Measurements from ENCODE around the gene HS3ST5. TPM values are rescaled to one million over a fixed set of nuclear protein-coding genes. Genes with fewer than 3 reads are reported as not detected.

The HS3ST5 gene
- total RNA-seq, 1 experiment from 2014 or later: 14.4 TPM

DNA sequence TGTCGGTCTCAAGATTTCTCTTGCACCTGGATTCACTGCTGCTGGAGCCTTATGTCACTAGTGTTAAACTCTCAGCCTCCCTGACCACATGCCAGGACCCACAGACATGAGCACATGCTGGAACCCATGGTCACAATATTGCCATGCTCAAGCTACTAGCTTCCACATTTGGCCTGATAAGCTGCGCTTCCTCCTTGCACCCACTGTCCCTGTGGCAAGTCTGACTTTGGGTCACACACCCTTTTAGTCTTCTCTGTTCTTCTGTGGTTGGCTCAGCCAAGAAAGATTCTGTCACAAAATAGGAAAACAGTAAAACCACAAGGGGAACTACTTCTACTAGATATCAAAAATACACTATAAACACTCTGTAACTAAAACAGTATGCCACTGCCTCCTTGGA, 303.0 kb downstream of the HS3ST5 start:
- no peak overlapping the region for H2AFZ ChIP-seq (ENCODE audit: low read length)
- no peak overlapping the region for H4K5ac ChIP-seq (ENCODE audit: insufficient read length, low read depth, low read length)
- Mint-ChIP-seq H3K27ac (peak overlapping the region in 1 of 3 experiments; percentile 29; a peak in 1 of 7 replicates), H3K36me3 (ENCODE audit: insufficient read depth in 1 of 3, low read depth in 3 of 3) (no peaks in the 10 kb centered on the region), H3K4me1 (peaks cover 15 to 18% of the 10 kb centered on the region in 2 experiments), H3K9me3 (no peaks in the 10 kb centered on the region), H3K4me3 (no peak overlapping the region), H3K27me3 (ENCODE audit: low read depth) (no peaks in the 10 kb centered on the region)
- H2BK15ac ChIP-seq (ENCODE audit: low read depth, low read length): no peak overlapping the region
- H3K56ac ChIP-seq (ENCODE audit: insufficient read length, low read depth, low read length): no peak overlapping the region
- no peaks in the 10 kb centered on the region for H3K23me2 ChIP-seq (ENCODE audit: insufficient read length, low read depth, low read length, poor library complexity, severe bottlenecking)
- no peaks in the 10 kb centered on the region for H3K4me1 ChIP-seq (ENCODE audit: insufficient read depth, low read length)
- no peak overlapping the region for H2BK12ac ChIP-seq (ENCODE audit: insufficient read length, low read depth, low read length)
- H3T11ph ChIP-seq (ENCODE audit: low read length): no peak overlapping the region
- H3K4me2 ChIP-seq (ENCODE audit: insufficient read depth, insufficient read length, low read length): no peak overlapping the region
- no peak overlapping the region for H3K23ac ChIP-seq (ENCODE audit: insufficient read length, low read depth, low read length)
- H2BK5ac ChIP-seq (ENCODE audit: insufficient read length, low read length): no peak overlapping the region
- no CpG with 5 or more reads among the region's 2 CpGs for WGBS (ENCODE audit: extremely low coverage, insufficient read length, low lambda C conversion rate)
- no peak overlapping the region for H3K14ac ChIP-seq (ENCODE audit: insufficient read depth, low read length)
- no peaks in the 10 kb centered on the region for H3K79me1 ChIP-seq (ENCODE audit: insufficient read depth, low read depth, low read length, poor library complexity, severe bottlenecking)
- H2AK5ac ChIP-seq (ENCODE audit: insufficient read length, low read length): no peak overlapping the region
- H2BK20ac ChIP-seq (ENCODE audit: low read depth, low read length, poor library complexity, severe bottlenecking): no peak overlapping the region
- H3K27me3 ChIP-seq (ENCODE audit: insufficient read depth, low read length): no peaks in the 10 kb centered on the region
- no peak overlapping the region for H3K18ac ChIP-seq (ENCODE audit: insufficient read length, low read depth, low read length)
- no peak overlapping the region for H4K8ac ChIP-seq (replicated peaks; ENCODE audit: insufficient read length, low read depth, low read length)
- no peak overlapping the region for H3K9ac ChIP-seq (ENCODE audit: extremely low read depth, insufficient read length, low read length)
- no peaks in the 10 kb centered on the region for H3K79me2 ChIP-seq (ENCODE audit: insufficient read depth, low read length)
- DNase-seq: no peak
- no peak overlapping the region for H2BK120ac ChIP-seq (ENCODE audit: low read depth, low read length, poor library complexity, severe bottlenecking)
- no peak overlapping the region for H3K4ac ChIP-seq (ENCODE audit: low read depth, low read length)
- H3K9me3 ChIP-seq (ENCODE audit: control insufficient read depth, low read depth, low read length): no peaks in the 10 kb centered on the region
- H4K91ac ChIP-seq (ENCODE audit: insufficient read length, low read depth, low read length): no peak overlapping the region
- TF ChIP-seq, protein P1, sequence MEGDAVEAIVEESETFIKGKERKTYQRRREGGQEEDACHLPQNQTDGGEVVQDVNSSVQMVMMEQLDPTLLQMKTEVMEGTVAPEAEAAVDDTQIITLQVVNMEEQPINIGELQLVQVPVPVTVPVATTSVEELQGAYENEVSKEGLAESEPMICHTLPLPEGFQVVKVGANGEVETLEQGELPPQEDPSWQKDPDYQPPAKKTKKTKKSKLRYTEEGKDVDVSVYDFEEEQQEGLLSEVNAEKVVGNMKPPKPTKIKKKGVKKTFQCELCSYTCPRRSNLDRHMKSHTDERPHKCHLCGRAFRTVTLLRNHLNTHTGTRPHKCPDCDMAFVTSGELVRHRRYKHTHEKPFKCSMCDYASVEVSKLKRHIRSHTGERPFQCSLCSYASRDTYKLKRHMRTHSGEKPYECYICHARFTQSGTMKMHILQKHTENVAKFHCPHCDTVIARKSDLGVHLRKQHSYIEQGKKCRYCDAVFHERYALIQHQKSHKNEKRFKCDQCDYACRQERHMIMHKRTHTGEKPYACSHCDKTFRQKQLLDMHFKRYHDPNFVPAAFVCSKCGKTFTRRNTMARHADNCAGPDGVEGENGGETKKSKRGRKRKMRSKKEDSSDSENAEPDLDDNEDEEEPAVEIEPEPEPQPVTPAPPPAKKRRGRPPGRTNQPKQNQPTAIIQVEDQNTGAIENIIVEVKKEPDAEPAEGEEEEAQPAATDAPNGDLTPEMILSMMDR (conservative IDR thresholded peaks at IDR 0.05): no peak
- H3K27ac ChIP-seq (ENCODE audit: insufficient read length, low read depth, low read length): no peak overlapping the region
- no peaks in the 10 kb centered on the region for H4K20me1 ChIP-seq (ENCODE audit: control insufficient read depth, insufficient read depth, insufficient read length)
